Aorta (tissue), 5 donors: Measurements from ENCODE around the gene CYP2W1. TPM values are rescaled to one million over a fixed set of nuclear protein-coding genes. Genes with fewer than 3 reads are reported as not detected.

ENCODE experiments used
- ATAC-seq: fragments of 200-7000 bp; cut with Tn5 transposase; one replicate; pipeline ENCODE4 v1.9.1; 2022; ENCODE audit warnings: moderate library complexity; ENCODE audit not compliant: low FRiP score
- DNase-seq, 2 donors: peaks; one replicate each; pipeline ENCODE4 v3.0.0-alpha.2; 2020
- H3K27ac ChIP-seq, 2 donors: one replicate each; pipeline ENCODE4 v1.5.1; 2013; ENCODE audit warnings: low read length in 2 of 2, mild to moderate bottlenecking in 2 of 2, moderate library complexity in 2 of 2, control low read depth in 1 of 2, inconsistent platforms in 1 of 2, low read depth in 1 of 2
- H3K27me3 ChIP-seq, 2 donors: one replicate each; pipeline ENCODE4 v1.6.1; 2013; ENCODE audit warnings: control low read depth in 1 of 2, low read length in 1 of 2, mild to moderate bottlenecking in 1 of 2, moderate library complexity in 1 of 2; ENCODE audit not compliant: insufficient read depth in 2 of 2, control insufficient read depth in 1 of 2
- H3K36me3 ChIP-seq, 2 donors: one replicate each; pipeline ENCODE4 v1.6.1; 2013; ENCODE audit warnings: control low read depth in 1 of 2, low read length in 1 of 2, mild to moderate bottlenecking in 1 of 2; ENCODE audit not compliant: insufficient read depth in 2 of 2, control insufficient read depth in 1 of 2
- H3K4me1 ChIP-seq, 2 donors: one replicate each; pipeline ENCODE4 v1.6.1; 2013; ENCODE audit warnings: low read length in 2 of 2, control low read depth in 1 of 2, mild to moderate bottlenecking in 1 of 2, moderate library complexity in 1 of 2; ENCODE audit not compliant: insufficient read depth in 2 of 2, control insufficient read depth in 1 of 2
- H3K4me3 ChIP-seq, 2 donors: one replicate each; pipeline ENCODE4 v1.5.1; 2013; ENCODE audit warnings: low read length in 2 of 2, control low read depth in 1 of 2, mild to moderate bottlenecking in 1 of 2
- H3K9me3 ChIP-seq: one replicate; pipeline ENCODE4 v1.6.1; 2013; ENCODE audit warnings: mild to moderate bottlenecking, low read length; ENCODE audit not compliant: control insufficient read depth
- WGBS, 2 donors: extraction: QIAGEN DNeasy Blood & Tissue Kit; methylation state at CpG; one replicate each; pipeline ENCODE4 v1.1.7; 2013; 5-methylcytosine and 5-hydroxymethylcytosine counted together
- intact Hi-C, 2 donors: fragments of 100-400 bp; cut with DNase I; formaldehyde crosslinking; loops; one replicate each; pipeline versions ENCODE4 v1.14.2 to v1.15.0; 2022
- polyA plus RNA-seq, 2 donors: library from polyadenylated mRNA; stranded (reverse); fragments of 200-250 nt; gene quantifications; one replicate each; pipeline ENCODE4 v1.2.3, GENCODE V29; 2013
- total RNA-seq, 2 donors: library from RNA; stranded (reverse); fragmentation: NEBNext Ultra II Directional; extraction: Animal tissue kit (Norgen Biotek cat#: 25700); gene quantifications; one replicate each; pipeline ENCODE4 v1.2.1, GENCODE V29; 2021
- donor health status: healthy with polysubstance abuse.
- donor health status: Bipolar disorder and iron deficiency.
- donor health status: DM: no; HTN: no; CAD: no.
- donor health status: DM: no; HTN: no; CAD: no.
- donor health status: DM: yes; HTN: yes; CAD: no.

Gene CYP2W1
- total and polyA plus RNA-seq, 4 donors: not detected

DNA sequence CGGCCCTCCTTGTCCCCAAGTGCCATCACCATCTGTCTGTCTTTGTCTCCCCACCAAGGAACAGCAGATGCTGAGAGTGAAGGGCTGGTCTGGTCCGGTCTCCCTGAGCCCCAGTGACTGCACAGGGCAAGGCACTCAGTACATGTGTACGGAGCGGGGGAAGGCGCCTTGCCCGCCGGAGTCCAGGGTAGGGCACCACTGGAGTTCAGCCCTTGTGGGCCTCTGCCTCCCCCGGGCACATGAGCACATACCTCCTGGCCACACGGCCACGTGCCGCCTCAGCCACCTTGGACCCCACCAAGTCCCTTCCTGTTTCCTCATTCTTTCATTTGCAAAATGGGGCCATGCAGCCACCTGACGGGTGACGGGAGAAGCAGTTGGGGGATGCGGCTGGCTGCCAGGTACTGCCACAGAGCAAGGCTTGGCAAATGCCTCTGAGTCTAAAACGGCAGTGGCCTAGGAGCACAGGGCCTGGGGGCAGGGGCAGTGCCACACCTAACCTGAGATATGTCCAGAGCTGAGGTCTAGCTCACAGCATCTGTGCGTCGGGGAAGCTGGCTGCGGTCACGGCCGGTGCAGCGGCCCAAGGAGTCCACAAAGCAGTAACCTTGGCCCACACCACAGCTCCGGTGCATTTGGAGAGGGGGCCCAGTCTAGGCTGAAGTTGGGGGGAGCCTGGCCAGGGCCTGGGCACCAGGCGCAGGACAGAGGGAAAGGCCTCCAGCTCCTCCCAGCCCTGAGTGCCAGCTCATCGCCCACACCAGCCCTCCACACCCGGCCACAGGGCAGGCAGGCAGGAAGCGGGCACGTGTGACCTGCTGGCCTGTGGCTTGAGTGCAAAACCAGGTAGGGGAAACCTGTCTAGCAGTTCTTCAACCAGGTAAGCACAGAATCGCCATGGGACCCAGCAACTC is 33.7 kb upstream of the CYP2W1 start:
- Histone ChIP-seq H3K4me1 (no peaks in the 10 kb centered on the region), H3K27ac (no peak overlapping the region), H3K36me3 (no peaks in the 10 kb centered on the region), H3K9me3 (no peaks in the 10 kb centered on the region), H3K4me3 (no peak overlapping the region), H3K27me3 (no peaks in the 10 kb centered on the region)
- DNase-seq (peak; percentile 33 to 58), ATAC-seq (no peak)
- intact Hi-C loops: no loop called here
- 93 to 94% methylated on average over 27 to 28 of the region's 28 CpGs for WGBS, 2 donors

DNA sequence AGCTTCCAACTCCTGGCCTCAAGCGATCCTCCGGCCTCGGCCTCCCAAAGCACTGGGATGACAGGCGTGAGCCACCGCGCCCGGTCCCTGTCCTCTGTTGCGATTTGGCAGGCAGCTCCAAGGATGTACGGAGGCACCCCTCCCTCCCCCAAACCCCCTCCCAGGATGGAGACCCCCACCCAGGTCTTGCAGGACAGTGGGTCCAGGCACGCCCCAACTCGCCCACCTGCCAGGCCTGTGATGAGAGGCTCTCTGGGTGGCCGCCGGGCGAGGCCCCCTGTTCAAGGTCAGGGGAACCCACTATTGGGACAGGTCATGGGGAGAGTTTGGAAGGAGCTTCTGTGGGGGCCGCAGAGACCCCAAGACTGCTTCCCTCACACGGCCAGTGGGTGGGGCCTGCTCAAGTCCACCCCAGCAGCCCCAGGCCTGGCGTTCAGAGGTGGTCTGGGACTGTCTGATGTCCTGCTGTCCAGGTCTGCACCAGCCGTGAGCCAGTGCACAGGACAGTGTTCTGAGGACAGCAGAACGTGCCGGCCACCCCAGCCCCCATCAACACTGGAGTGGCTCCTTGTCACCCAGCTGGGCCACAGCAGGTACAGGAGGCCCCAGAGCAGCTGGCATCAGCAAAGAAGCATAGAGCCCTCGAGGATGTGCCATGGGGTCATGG is 31.0 kb upstream of the CYP2W1 start:
- no peaks in the 10 kb centered on the region for H3K4me1 ChIP-seq
- no peaks in the 10 kb centered on the region for H3K9me3 ChIP-seq
- H3K27ac ChIP-seq: no peak overlapping the region
- H3K27me3 ChIP-seq: no peaks in the 10 kb centered on the region
- intact Hi-C loops: loop anchor here in 1 of 2 donors (5.0 kb wide), 1 partner anchor 40 kb away; no protein-coding TSS in a partner anchor
- H3K4me3 ChIP-seq: no peak overlapping the region
- no peaks in the 10 kb centered on the region for H3K36me3 ChIP-seq
- WGBS, 2 donors: 92 to 95% methylated on average over 21 of the region's 21 CpGs
- DNase-seq (peak; percentile 37 to 70), ATAC-seq (no peak)

- no peaks in the 10 kb centered on the region for H3K4me1 ChIP-seq
- no peaks in the 10 kb centered on the region for H3K27me3 ChIP-seq
- WGBS, 2 donors: 72 to 81% methylated on average over 19 to 20 of the region's 20 CpGs
- ATAC-seq: no peak
- no peak overlapping the region for H3K27ac ChIP-seq
- H3K9me3 ChIP-seq: no peaks in the 10 kb centered on the region
- no peak overlapping the region for H3K4me3 ChIP-seq
- intact Hi-C loops: loop anchor here in 1 of 2 donors (5.0 kb wide), 1 partner anchor 40 kb away; no protein-coding TSS in a partner anchor
- DNase-seq: peak in 1 of 2 donors; percentile 38
- no peaks in the 10 kb centered on the region for H3K36me3 ChIP-seq
Observed at GRCh38 chr7:952548-953441, 30.2 kb upstream of the CYP2W1 start.

GRCh38 chr7:953547-954327 is 29.2 kb upstream of the CYP2W1 start:
- whole genome bisulfite sequencing, 2 donors: 1 to 2% methylated on average over 19 to 78 of the region's 78 CpGs
- intact Hi-C loops: loop anchor here in 1 of 2 donors (5.0 kb wide), 1 partner anchor 41 kb away; no protein-coding TSS in a partner anchor
- Histone ChIP-seq H3K4me1 (no peaks in the 10 kb centered on the region), H3K4me3 (peak overlapping the region; percentile 58 to 67), H3K36me3 (no peaks in the 10 kb centered on the region), H3K9me3 (no peaks in the 10 kb centered on the region), H3K27me3 (no peaks in the 10 kb centered on the region), H3K27ac (no peak overlapping the region)
- peak; percentile 35 for ATAC-seq
- DNase-seq: peak; percentile 86 to 88

DNA sequence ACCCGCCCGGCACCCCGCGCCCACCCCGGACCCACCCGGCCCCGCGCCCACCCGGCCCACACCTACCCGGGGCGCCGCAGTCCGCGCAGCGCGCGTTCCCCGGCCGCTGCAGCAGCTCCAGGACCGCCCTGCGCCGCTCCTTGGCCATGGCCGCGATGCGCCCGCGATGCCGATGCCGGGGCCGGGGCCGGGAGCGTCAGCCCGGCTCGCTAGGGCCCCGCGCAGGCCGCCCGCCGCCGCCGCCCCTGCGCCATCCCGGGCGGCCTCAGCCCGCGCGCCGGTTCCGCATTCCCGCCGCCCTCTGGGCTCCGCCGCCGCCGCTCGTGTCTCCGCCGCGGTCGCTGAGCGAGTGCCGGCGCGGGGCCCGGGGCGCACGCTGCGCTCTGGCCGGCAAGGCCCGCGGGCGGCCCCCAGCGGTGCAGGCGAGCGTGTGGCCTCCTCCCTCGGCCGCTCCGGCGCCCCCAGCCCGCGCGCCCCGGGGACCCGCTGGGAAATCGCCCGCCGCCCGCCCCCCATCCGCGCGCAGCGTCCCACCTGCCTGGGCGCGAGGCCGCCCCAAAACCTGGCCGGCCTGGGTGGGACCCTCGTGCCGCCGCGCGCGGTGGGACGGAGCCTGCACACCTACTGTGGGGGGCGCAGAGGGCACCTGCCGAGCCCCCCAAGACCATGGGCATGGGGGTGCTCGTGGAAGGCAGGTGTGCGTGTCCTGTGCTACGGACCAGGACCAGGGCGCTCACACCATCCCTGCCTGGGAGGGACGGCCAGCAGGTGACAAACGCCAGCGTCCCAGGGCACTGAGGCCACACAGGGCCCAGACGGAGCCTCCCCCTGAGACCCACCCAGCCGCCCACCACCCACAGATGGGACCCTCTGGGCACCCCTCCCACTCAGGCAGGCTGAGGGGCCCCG is 28.4 kb upstream of the CYP2W1 start, which contains the start of gene ADAP1:
Gene ADAP1 (minus strand): TSS at position 351 of the 909 bp plus-strand sequence. CDS start 203 bp downstream, at position 148.
- DNase-seq (peak; percentile 68 to 84), ATAC-seq (peak; percentile 5)
- H3K27me3 ChIP-seq: no peaks in the 10 kb centered on the region
- H3K9me3 ChIP-seq: no peaks in the 10 kb centered on the region
- H3K36me3 ChIP-seq: no peaks in the 10 kb centered on the region
- 9 to 13% methylated on average over 72 to 115 of the region's 115 CpGs for WGBS, 2 donors
- intact Hi-C loops: loop anchor here in 1 of 2 donors (5.0 kb wide), 1 partner anchor 42 kb away; no protein-coding TSS in a partner anchor
- peak within 1 kb of the TSS in 1 of 2 donors; percentile 7 for H3K27ac ChIP-seq
- H3K4me1 ChIP-seq: no peaks in the 10 kb centered on the region
- peak within 1 kb of the TSS; percentile 58 to 67 for H3K4me3 ChIP-seq

DNA sequence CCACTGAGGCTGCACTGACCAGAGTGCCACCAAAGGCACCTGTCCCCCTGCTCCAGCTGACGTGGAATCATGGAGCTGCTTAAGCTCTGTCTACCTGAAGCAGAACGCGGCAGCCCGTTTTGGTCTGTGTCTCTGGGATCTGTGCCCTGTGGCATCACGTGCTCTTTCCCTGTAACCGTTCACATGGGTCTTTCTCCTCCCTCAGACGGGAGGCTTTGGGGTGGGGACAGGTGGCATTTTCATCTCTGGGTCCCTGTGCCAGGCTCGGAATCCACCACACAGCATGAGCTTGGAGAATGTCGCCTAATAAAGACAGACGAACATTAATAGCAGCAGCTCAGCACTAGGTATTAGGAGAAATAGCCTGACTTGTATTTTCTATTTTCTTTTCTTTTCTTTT is 26.9 kb upstream of the CYP2W1 start:
- H3K4me3 ChIP-seq: no peak overlapping the region
- intact Hi-C loops: no loop called here
- no peaks in the 10 kb centered on the region for H3K9me3 ChIP-seq
- H3K27ac ChIP-seq: no peak overlapping the region
- 80 to 82% methylated on average over 10 of the region's 10 CpGs for WGBS, 2 donors
- ATAC-seq: no peak
- no peaks in the 10 kb centered on the region for H3K27me3 ChIP-seq
- peak; percentile 16 to 71 for DNase-seq
- no peaks in the 10 kb centered on the region for H3K4me1 ChIP-seq
- no peaks in the 10 kb centered on the region for H3K36me3 ChIP-seq
